GM12878 (cell line): Measurements from ENCODE around the gene TBATA. TPM values are rescaled to one million over a fixed set of nuclear protein-coding genes. Genes with fewer than 3 reads are reported as not detected.

ENCODE experiments used
- ATAC-seq: fragments of 200-7000 bp; cut with Tn5 transposase; 3 replicates; pipeline ENCODE4 v1.9.1; 2020; ENCODE audit warnings: mild to moderate bottlenecking, moderate library complexity
- BruUV-seq: library from RNA; stranded (reverse); fragments of 400-500 nt; replicated peaks from 2 replicates; lab custom pipeline; 2021; lab: Mats Ljungman, UMichigan
- CTCF ChIA-PET: fragments of 300-600 bp; sonication (Branson Sonifier 250); formaldehyde crosslinking; extraction: SDS; loops from one replicate; lab custom pipeline; 2021; ENCODE audit warnings: inconsistent platforms; lab: Yijun Ruan, JAX
- POLR2A ChIA-PET: fragments of 350-600 bp; formaldehyde crosslinking; extraction: SDS; loops from one replicate; lab custom pipeline; 2021; ENCODE audit warnings: inconsistent platforms; lab: Charles Lee
- RAD21 ChIA-PET: fragments of 300-600 bp; sonication (Branson Sonifier 250); formaldehyde crosslinking; loops from one replicate; lab custom pipeline; 2023; ENCODE audit warnings: antibody characterized with exemption; ENCODE audit not compliant: unreplicated experiment; lab: Charles Lee
- SMC1A ChIA-PET: fragments of 300-600 bp; sonication (Branson Sonifier 250); formaldehyde crosslinking; loops from one replicate; lab custom pipeline; 2023; ENCODE audit not compliant: unreplicated experiment, uncharacterized antibody; lab: Charles Lee
- DNase-seq: peaks from one replicate; pipeline ENCODE4 v3.0.0-alpha.2; 2011; ENCODE audit warnings: low read depth, low spot score
- FAIRE-seq: peaks from 3 replicates; lab custom pipeline; 2011; peaks lifted over from hg19 to GRCh38; lab: Jason Lieb, UNC
- H2AFZ ChIP-seq: 2 replicates; pipeline ENCODE4 v1.6.0; 2011; ENCODE audit warnings: low read depth, low read length, control low read depth; ENCODE audit not compliant: control insufficient read depth
- H3K27ac ChIP-seq: 2 replicates; pipeline ENCODE4 v1.5.1; 2011; ENCODE audit warnings: control low read depth; ENCODE audit not compliant: control insufficient read depth, insufficient read depth
- H3K27me3 ChIP-seq, 2 experiments: replicated peaks in 1 of 2; 2 replicates each; pipeline versions ENCODE4 v1.6.0 to v1.6.1; 2011; ENCODE audit warnings: low read length in 1 of 2; ENCODE audit not compliant: control insufficient read depth in 2 of 2, insufficient read depth in 2 of 2
- H3K36me3 ChIP-seq, 2 experiments: 2 replicates each; pipeline ENCODE4 v1.5.1; 2011; ENCODE audit warnings: low read length in 1 of 2; ENCODE audit not compliant: control insufficient read depth in 2 of 2, insufficient read depth in 2 of 2
- H3K4me1 ChIP-seq: 2 replicates; pipeline ENCODE4 v1.6.1; 2011; ENCODE audit warnings: mild to moderate bottlenecking, low read length, moderate library complexity, mixed read lengths; ENCODE audit not compliant: control insufficient read depth, insufficient read depth
- H3K4me2 ChIP-seq: 2 replicates; pipeline ENCODE4 v1.6.0; 2011; ENCODE audit warnings: control low read depth; ENCODE audit not compliant: control insufficient read depth, insufficient read depth
- H3K4me3 ChIP-seq: fragments of 200-600 bp; sonication (generic); 2 replicates; pipeline ENCODE4 v1.5.1; 2016
- H3K79me2 ChIP-seq: 2 replicates; pipeline ENCODE4 v1.6.0; 2011; ENCODE audit warnings: low read length; ENCODE audit not compliant: control insufficient read depth, insufficient read depth
- H3K9ac ChIP-seq: 2 replicates; pipeline ENCODE4 v1.8.0; 2011; ENCODE audit warnings: low read length, control low read depth, mixed read lengths; ENCODE audit not compliant: control insufficient read depth, insufficient read depth
- H3K9me3 ChIP-seq: replicated peaks from 3 replicates; pipeline ENCODE4 v1.5.1; 2011; ENCODE audit warnings: mild to moderate bottlenecking, low read length; ENCODE audit not compliant: control insufficient read depth, insufficient read depth
- H4K20me1 ChIP-seq: 2 replicates; pipeline ENCODE4 v1.6.0; 2011; ENCODE audit not compliant: control insufficient read depth, insufficient read depth
- BACH1 ChIP-seq: fragments of 450-650 bp; IDR thresholded peaks from 2 replicates; pipeline ENCODE4 v1.6.1; 2017; ENCODE audit warnings: mild to moderate bottlenecking, borderline replicate concordance
- BRCA1 ChIP-seq: IDR thresholded peaks from 2 replicates; pipeline ENCODE4 v1.6.1; 2011; ENCODE audit warnings: low read depth, low read length, improper control_type of control experiment
- DPF2 ChIP-seq: fragments of 450-650 bp; IDR thresholded peaks from 2 replicates; pipeline ENCODE4 v1.6.1; 2017; ENCODE audit warnings: mild to moderate bottlenecking
- GABPA ChIP-seq: IDR thresholded peaks from 2 replicates; pipeline ENCODE4 v1.6.1; 2014; ENCODE audit warnings: antibody characterized with exemption, low read depth, mild to moderate bottlenecking, inconsistent platforms
- NKRF ChIP-seq: fragments of 450-650 bp; conservative IDR thresholded peaks from 2 replicates; pipeline ENCODE4 v1.6.1; 2017; ENCODE audit warnings: mild to moderate bottlenecking, moderate library complexity
- RCOR1 ChIP-seq: conservative IDR thresholded peaks from 2 replicates; pipeline ENCODE4 v1.6.1; 2012; ENCODE audit warnings: low read depth, low read length, improper control_type of control experiment
- RFX5 ChIP-seq: IDR thresholded peaks from 2 replicates; pipeline ENCODE4 v1.6.1; 2011; ENCODE audit warnings: low read depth, low read length, improper control_type of control experiment
- SIX5 ChIP-seq: IDR thresholded peaks from 2 replicates; pipeline ENCODE4 v1.6.1; 2011; ENCODE audit warnings: mild to moderate bottlenecking, low read depth, low read length, moderate library complexity; ENCODE audit not compliant: severe bottlenecking
- SMARCA5 ChIP-seq: fragments of 450-650 bp; IDR thresholded peaks from 2 replicates; pipeline ENCODE4 v1.6.1; 2017; ENCODE audit warnings: mild to moderate bottlenecking
- SUPT20H ChIP-seq: IDR thresholded peaks from 2 replicates; pipeline ENCODE4 v1.6.1; 2011; ENCODE audit warnings: low read depth, mild to moderate bottlenecking, low read length, moderate library complexity, borderline replicate concordance; ENCODE audit not compliant: control insufficient read depth
- WRNIP1 ChIP-seq: IDR thresholded peaks from 2 replicates; pipeline ENCODE4 v1.6.1; 2011; ENCODE audit warnings: low read depth, low read length, improper control_type of control experiment, borderline replicate concordance
- ZBTB33 ChIP-seq: fragments of 450-650 bp; IDR thresholded peaks from 2 replicates; pipeline ENCODE4 v1.6.1; 2017; ENCODE audit warnings: mild to moderate bottlenecking
- whole genome bisulfite sequencing: methylation state at CpG from one replicate; pipeline ENCODE4 v1.1.6; 2016; ENCODE audit warnings: low lambda C conversion rate; ENCODE audit not compliant: insufficient replicate concordance, insufficient coverage; ENCODE audit errors: missing lambda C conversion rate; 5-methylcytosine and 5-hydroxymethylcytosine counted together
- in situ Hi-C: fragments of 300-500 bp; cut with MboI; formaldehyde crosslinking; loops from 9 replicates; pipeline ENCODE4 v1.14.3; 2018; ENCODE audit warnings: mixed read lengths
- intact Hi-C: fragments of 100-400 bp; cut with micrococcal nuclease; formaldehyde crosslinking; loops from one replicate; pipeline ENCODE4 v1.14.2; 2022; ENCODE audit not compliant: unreplicated experiment
- polyA plus RNA-seq, 11 experiments: library from polyadenylated mRNA; depleted of rRNA in 4 of 11; unstranded in 6 of 11; stranded (reverse) in 5 of 11; fragments of >200 nt; fragmentation: Nextera tagmentation in 4 of 11; fragmentation: Illumina TruSeq in 1 of 11; extraction: Ambion mirVana in 4 of 11; extraction: Trizol in 1 of 11; gene quantifications; 1 replicate in 1 of 11; 2 replicates in 10 of 11; pipeline versions ENCODE4 v1.2.1 to v1.2.3, GENCODE V29; 2011 to 2016; ENCODE audit warnings: inconsistent platforms in 2 of 11, missing spikeins in 2 of 11, low read depth in 1 of 11
- total RNA-seq, 4 experiments: library from RNA; depleted of rRNA in 3 of 4; stranded (reverse); fragments of >200 nt in 3 of 4; fragmentation: Illumina TruSeq in 1 of 4; extraction: Trizol in 1 of 4; gene quantifications; 2 replicates each; pipeline versions ENCODE4 v1.2.1 to v1.2.3, GENCODE V29; 2013 to 2021

The TBATA gene
- total and polyA plus RNA-seq, 10 of the 15 experiments (the other 5 are each of a cell fraction or from before 2014, with no cell fraction given): not detected

- no peak for TF ChIP-seq NKRF
- no peak for TF ChIP-seq WRNIP1
- TF ChIP-seq RFX5: no peak
- TF ChIP-seq GABPA: no peak
Measured at GRCh38 chr10:70733051-70733450, 52.1 kb downstream of the TBATA start (continued).

GRCh38 chr10:70732569-70732968 is 52.6 kb downstream of the TBATA start:
- CTCF ChIA-PET: no interaction called here
- in situ Hi-C loops: no loop called here
- no peak overlapping the region for H3K9ac ChIP-seq

More at GRCh38 chr10:70732569-70732968, 52.6 kb downstream of the TBATA start:
- intact Hi-C loops: no loop called here
- Histone ChIP-seq H3K27ac (no peak overlapping the region), H3K79me2 (no peaks in the 10 kb centered on the region), H3K27me3 (no peaks in the 10 kb centered on the region; a peak in 1 of 4 replicates), H3K36me3 (no peaks in the 10 kb centered on the region), H3K4me2 (no peak overlapping the region)
- RAD21 ChIA-PET: no interaction called here
- ATAC-seq (no peak), DNase-seq (no peak), FAIRE-seq (no peak)
- SMC1A ChIA-PET: interaction anchor here (0.7 kb wide), 1 partner anchor 9 kb away, joined by 3 read pairs; no protein-coding TSS in a partner anchor
- TF ChIP-seq RCOR1 (no peak), BACH1 (no peak), DPF2 (no peak), SUPT20H (no peak), ZBTB33 (no peak), SIX5 (no peak), BRCA1 (no peak), SMARCA5 (no peak)
- TF ChIP-seq, all 136 proteins: peak for 0
- no peaks in the 10 kb centered on the region for H3K4me1 ChIP-seq
- no peak overlapping the region for H2AFZ ChIP-seq
- H3K9me3 ChIP-seq: no peaks in the 10 kb centered on the region
- POLR2A ChIA-PET: no interaction called here
- WGBS: 58% methylated on average over 4 of the region's 4 CpGs
- H3K4me3 ChIP-seq: no peak overlapping the region
- no TSS peak for BruUV-seq
- no peaks in the 10 kb centered on the region for H4K20me1 ChIP-seq
